Ecto neural progenitor cell (in vitro differentiated cells): ENCODE data around the gene GPR32.
"Not testable (repeated sequence)": the region's sequence is repeated elsewhere in the genome, so short reads cannot be mapped to it uniquely, and the experiment has no call there.

Experiments used
- DNase-seq: peaks from one replicate; pipeline ENCODE4 v3.0.0-alpha.2; 2018; ENCODE audit warnings: low spot score

The GPR32 gene, protein sequence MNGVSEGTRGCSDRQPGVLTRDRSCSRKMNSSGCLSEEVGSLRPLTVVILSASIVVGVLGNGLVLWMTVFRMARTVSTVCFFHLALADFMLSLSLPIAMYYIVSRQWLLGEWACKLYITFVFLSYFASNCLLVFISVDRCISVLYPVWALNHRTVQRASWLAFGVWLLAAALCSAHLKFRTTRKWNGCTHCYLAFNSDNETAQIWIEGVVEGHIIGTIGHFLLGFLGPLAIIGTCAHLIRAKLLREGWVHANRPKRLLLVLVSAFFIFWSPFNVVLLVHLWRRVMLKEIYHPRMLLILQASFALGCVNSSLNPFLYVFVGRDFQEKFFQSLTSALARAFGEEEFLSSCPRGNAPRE

GRCh38 chr19:50770164-50770563, at the start of gene GPR32:
Gene GPR32 (plus strand): TSS chr19:50770464. CDS start chr19:50770601, 137 bp downstream.
- DNase-seq = not testable (repeated sequence)

GRCh38 chr19:50720921-50721381, 49.3 kb upstream of the GPR32 start:
- DNase-seq = no peak

DNA sequence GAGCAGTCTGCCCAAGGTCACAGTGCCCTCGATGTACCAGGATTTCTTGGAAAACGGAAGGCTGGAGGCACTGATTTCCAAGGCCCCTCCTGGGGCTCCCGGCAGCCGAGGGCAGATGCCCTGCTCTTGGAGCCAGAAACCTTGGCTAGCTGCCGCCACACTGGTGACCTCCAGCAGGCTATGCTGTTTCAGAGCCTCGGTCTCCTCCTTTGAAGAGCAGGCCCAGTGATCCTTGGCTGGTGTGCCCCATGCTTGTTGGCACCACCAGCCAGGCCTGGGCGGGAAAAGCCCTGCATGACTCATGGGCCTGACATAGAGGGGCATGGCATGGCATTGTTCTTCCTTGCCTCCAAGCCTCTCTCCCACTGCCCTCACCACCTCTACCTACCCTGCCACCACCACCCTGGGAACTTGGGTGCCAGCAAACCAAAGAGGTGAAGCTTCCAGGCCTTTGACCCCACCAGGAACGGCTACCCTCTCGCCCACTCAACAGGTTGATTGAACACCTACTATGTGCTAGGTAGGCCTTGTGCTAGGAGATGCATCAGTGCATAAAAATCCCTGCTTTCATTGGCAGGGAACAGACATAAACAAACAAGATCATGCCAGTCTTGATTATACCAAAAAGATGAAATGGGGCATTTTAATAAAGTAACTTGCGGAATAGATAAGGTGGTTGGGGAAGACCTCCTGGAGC, 48.7 kb upstream of the GPR32 start:
- no peak for DNase-seq

DNA sequence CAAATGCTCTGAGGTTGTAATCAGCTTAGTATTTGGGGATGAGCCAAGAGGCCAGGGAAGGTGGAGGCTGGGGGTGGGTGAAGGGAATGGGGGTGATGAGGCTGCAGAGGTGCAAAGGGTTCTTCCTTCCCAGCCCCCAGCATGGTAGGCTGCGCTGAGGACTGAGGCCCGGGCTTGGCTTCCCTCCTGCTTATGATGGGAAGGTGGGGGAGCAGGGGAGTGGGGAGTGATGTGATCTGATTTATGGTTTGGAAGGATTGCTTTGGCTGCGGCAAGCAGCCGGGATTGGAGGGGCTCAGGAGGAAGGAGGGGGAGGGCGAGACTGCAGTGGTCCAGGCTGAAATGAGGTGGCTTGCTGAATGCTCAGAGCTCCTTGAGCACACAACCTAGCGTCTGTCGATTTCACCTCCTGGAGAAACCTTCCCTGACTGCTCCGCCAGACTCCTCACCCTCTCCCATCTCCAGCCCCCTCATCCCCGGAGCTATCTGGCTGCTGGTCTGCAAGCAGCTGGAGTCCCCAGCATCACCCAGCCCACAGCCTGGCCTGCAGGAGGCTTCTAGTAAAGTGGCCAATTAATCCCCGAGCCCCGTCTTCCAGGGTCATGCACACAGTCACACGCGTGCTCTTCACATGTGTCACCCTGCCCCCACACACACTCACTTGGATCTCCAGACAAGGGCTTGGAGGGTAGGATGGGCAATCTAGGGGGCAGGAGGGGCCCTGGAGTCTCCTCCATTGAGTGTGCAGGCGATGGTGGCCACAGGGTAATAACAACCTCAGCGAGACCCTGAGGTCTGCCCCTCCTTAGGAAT, 47.9 kb upstream of the GPR32 start:
- DNase-seq = no peak

DNA sequence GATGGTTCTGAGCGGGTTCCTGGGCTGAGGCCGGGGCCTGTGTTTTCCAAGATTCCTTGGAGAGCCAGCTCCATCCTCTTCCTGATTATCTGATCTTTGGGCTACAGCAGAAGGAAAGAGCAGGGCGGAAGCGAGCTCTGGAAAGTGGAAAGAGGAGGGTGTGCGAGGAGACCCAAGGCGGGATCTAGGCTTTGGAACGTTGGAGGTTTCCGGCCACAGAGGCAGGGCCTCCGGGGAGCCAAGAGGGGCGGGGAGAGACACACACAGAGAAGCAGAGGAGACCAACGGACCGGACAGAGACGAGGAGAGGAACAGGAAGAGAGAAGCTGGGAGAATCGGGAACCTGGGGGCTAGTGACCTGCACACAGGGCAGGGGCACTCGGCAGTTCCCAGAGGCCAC, 47.2 kb upstream of the GPR32 start, which contains the start of gene CLEC11A:
TSS of gene CLEC11A (plus strand) at position 296 of the 400 bp plus-strand sequence. CDS start 162 bp downstream, outside the sequence.
- DNase-seq = peak; percentile 67

DNA sequence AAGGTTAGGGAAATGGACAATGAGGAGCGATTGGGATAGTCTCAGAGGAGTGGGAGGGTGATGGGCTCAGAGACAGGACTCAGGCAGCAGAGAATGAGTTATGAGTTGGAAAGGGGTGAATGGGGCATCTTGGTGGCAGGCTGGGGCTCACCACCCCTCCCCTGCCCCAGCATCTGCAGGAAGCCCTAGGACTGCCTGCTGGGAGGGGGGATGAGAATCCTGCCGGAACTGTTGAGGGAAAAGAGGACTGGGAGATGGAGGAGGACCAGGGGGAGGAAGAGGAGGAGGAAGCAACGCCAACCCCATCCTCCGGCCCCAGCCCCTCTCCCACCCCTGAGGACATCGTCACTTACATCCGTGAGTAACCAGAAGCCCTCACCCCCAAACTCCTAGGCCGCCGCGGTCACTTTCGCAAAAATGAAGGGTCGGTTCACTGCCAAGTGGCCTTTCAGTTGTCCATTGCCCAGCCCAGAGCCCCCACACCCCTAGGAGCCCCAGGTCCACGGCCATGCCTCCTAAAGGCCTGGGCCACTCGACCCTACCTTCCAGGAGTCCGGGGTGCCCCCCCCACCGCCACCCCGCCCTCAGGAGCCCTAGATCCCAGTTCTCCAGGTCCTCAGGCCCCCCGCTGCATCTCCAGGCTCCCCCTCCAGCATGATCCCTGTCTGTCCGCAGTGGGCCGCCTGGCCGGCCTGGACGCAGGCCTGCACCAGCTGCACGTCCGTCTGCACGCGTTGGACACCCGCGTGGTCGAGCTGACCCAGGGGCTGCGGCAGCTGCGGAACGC, 46.3 kb upstream of the GPR32 start:
- no peak for DNase-seq

- DNase-seq = peak; percentile 100
These were observed 45.6 kb upstream of the GPR32 start for GRCh38 chr19:50724522-50725217.

DNA sequence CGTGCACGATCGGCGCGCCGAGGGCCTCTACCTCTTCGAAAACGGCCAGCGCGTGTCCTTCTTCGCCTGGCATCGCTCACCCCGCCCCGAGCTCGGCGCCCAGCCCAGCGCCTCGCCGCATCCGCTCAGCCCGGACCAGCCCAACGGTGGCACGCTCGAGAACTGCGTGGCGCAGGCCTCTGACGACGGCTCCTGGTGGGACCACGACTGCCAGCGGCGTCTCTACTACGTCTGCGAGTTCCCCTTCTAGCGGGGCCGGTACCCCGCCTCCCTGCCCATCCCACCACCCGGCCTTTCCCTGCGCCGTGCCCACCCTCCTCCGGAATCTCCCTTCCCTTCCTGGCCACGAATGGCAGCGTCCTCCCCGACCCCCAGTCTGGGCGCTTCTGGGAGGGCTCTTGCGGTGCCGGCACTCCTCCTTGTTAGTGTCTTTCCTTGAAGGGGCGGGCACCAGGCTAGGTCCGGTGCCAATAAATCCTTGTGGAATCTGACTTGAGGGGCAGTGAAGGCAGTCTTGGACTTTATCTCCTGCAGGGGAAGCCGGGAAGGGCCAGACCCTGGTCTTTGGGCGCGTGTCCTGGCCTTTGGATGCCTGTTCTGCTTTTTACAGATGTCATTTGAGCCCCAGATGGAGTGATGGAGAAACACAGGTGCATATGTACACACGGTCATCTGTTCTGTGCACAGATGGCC, 44.9 kb upstream of the GPR32 start:
- no peak for DNase-seq

- DNase-seq = no peak
These were observed 44.4 kb upstream of the GPR32 start for GRCh38 chr19:50725911-50726230.

GRCh38 chr19:50728084-50728737, 42.1 kb upstream of the GPR32 start:
- DNase-seq = peak; percentile 96

DNA sequence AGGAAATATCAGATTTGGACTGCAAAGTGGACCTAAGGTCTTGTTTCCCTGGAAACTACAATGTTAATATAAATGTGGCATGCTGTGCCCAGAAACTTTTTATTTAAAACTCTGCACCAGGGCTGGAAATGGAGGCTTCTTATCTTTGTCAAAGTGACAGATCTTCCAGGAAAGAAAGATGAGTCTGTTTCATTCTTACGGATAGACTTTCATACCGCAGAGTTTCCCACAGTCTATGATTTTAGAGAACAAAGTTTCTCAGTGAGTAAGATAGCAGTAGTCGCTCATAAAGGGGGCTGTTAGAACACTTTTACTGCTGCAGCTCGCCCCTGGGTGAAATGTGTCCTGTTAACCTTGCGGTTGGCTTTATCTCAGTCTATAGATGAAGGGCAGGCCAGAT, 40.4 kb upstream of the GPR32 start:
- no peak for DNase-seq

DNA sequence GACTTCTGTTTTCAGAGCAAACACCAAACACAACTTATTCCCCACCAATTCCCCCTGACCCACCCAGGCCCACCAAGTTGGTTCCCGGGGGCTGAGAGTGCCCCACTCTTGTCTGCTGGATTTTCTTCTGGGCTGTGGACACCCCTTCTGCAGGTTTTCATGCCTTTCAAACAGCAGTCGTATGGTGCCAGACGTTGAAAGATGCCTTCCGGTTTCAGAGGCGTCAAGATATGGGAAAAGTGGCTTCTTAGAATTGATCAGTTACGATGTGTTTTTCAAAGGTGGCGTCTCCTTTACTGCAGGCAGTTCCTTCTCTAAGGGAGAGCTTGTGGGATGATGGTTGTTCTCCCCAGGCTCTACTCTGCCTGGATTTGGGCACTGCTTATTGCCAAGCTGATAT, 34.4 kb upstream of the GPR32 start:
- no peak for DNase-seq

GRCh38 chr19:50736338-50736737, 33.9 kb upstream of the GPR32 start:
- no peak for DNase-seq

- no peak for DNase-seq
These were observed 30.9 kb upstream of the GPR32 start for GRCh38 chr19:50739132-50739913.

DNA sequence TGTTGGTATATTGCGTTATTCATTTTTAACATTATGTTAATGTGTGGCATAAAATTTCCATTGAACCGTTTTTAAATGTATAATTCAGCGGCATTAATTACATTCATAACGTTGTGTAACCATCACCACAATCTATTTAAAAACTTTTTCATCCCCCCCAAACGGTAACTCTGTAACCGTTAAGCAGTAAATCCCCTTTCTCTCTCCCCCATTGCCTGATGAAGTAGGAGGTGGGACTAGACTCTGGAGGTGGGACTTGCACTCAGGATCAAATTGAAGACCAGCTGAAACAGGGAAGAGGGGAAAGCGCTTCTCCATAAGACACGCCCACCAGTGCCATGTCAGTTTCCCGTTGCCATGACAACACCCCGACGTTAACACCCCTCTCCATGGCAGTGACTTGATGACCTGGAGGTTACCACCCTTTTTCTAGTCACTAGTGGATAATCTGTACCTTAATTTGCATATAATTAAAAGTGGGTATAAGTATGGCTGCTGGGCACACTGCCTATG, 30.3 kb upstream of the GPR32 start:
- no peak for DNase-seq

DNA sequence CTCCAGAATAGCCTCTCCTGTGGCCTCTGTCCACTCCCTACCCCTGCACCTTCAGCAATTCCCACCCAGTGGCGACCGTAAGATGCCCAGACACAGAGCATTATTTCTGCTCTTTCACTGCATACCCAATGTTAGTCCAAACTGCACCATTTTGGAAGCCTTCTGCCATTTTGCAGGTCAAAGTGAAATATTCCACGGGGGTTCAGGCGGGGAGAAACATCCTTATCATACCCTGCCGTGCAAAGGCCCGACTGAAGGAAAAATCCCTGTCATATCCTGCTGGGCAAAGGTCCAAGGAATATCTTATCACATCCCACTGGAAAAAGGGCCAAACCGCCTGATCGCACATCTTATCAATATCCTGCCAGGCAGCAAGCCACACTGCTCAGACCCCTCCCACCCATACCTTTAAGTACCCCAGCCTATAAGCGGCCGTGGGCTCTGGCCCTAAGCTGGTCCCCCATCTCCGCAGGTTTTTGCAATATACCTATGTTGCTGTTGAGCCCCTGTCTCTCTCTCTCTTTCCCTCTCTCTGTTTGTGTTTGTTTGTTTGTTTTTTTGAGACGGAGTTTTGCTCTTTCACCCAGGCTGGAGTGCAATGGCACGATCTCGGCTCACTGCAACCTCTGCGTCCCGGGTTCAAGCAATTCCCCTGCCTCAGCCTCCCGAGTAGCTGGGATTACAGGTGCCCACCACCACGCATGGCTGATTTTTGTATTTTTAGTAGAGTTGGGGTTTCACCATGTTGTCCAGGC, 28.9 kb upstream of the GPR32 start:
- DNase-seq = no peak

DNA sequence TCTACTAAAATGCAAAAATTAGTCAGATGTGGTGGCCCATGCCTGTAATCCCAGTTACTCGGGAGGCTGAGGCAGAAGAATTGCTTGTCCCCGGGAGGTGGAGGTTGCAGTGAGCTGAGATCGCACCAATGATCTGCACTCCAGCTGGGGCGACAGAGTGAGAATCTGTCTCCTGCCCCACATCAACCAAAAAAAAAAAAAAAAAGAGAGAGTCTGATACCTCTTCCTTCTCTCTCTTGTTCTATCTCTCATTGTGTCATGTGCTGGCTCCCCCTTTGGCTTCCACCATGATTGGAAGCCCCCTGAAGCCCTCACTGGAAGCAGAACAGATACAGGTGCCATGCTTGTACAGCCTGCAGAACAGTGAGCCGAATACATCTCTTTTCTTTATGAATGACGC, 26.7 kb upstream of the GPR32 start:
- no peak for DNase-seq

DNA sequence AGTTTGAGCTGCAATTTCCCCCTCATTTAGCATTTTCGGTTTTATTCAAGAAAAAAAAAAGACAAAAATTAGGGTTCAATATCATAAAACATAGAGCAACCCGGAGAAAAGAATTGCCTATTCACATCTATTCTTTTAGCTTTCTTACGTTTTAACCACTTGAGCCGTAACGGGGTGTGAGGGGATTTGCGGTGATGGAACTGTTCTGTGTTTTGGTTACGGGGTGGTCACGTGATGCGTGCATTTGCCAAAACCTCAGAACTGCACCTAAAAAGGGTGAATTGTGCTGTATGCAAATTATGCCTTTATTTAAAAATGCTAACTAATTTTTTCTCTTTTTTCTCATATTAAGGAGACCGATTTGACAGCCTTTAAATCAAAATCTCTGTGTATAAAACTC, 25.0 kb upstream of the GPR32 start:
- no peak for DNase-seq
